Neuronal stem cell (in vitro differentiated cells): ENCODE measurements around the gene NKIRAS2.

ENCODE experiments used
- DNase-seq: peaks from one replicate; pipeline ENCODE4 v3.0.0-alpha.2; 2013; ENCODE audit warnings: low spot score
- H2AFZ ChIP-seq: one replicate; pipeline ENCODE4 v1.6.1; 2013; ENCODE audit warnings: mild to moderate bottlenecking, low read length, inconsistent platforms
- H2AK5ac ChIP-seq: 2 replicates; pipeline ENCODE4 v1.6.1; 2013; ENCODE audit warnings: low read depth, mild to moderate bottlenecking, inconsistent platforms, low read length, moderate library complexity, mixed read lengths
- H2BK120ac ChIP-seq: 2 replicates; pipeline ENCODE4 v1.6.1; 2013; ENCODE audit warnings: low read depth, mild to moderate bottlenecking, inconsistent platforms, low read length, moderate library complexity, mixed read lengths
- H2BK12ac ChIP-seq: one replicate; pipeline ENCODE4 v1.6.1; 2013; ENCODE audit warnings: low read length, inconsistent platforms
- H2BK15ac ChIP-seq: 2 replicates; pipeline ENCODE4 v1.6.1; 2013; ENCODE audit warnings: mild to moderate bottlenecking, low read length, inconsistent platforms, mixed read lengths
- H2BK5ac ChIP-seq: one replicate; pipeline ENCODE4 v1.6.1; 2013; ENCODE audit warnings: inconsistent platforms, mild to moderate bottlenecking, low read length, moderate library complexity
- H3K14ac ChIP-seq: one replicate; pipeline ENCODE4 v1.6.1; 2013; ENCODE audit warnings: low read length, inconsistent platforms
- H3K18ac ChIP-seq: 2 replicates; pipeline ENCODE4 v1.6.1; 2013; ENCODE audit warnings: low read length, inconsistent platforms
- H3K23ac ChIP-seq: 2 replicates; pipeline ENCODE4 v1.6.1; 2013; ENCODE audit warnings: low read depth, mild to moderate bottlenecking, mixed read lengths, low read length, inconsistent platforms; ENCODE audit not compliant: poor library complexity
- H3K27ac ChIP-seq: replicated peaks from 3 replicates; pipeline ENCODE4 v1.5.1; 2013; ENCODE audit warnings: low read length, inconsistent platforms
- H3K27me3 ChIP-seq, 3 experiments: 2 replicates each; pipeline ENCODE4 v1.6.1; 2013; ENCODE audit warnings: low read length in 3 of 3, mild to moderate bottlenecking in 2 of 3, inconsistent platforms in 1 of 3, low read depth in 1 of 3, mixed read lengths in 1 of 3, moderate library complexity in 1 of 3; ENCODE audit not compliant: control insufficient read depth in 3 of 3, insufficient read depth in 3 of 3
- H3K36me3 ChIP-seq, 2 donors: replicated peaks in 1 of 2; 2 replicates each; pipeline ENCODE4 v1.6.1; 2013; ENCODE audit warnings: low read length in 2 of 2; ENCODE audit not compliant: control insufficient read depth in 2 of 2, insufficient read depth in 2 of 2
- H3K4ac ChIP-seq: 2 replicates; pipeline ENCODE4 v1.6.1; 2013; ENCODE audit warnings: inconsistent platforms, mild to moderate bottlenecking, low read length, moderate library complexity
- H3K4me1 ChIP-seq, 2 donors: 1 replicate in 1 of 2; 2 replicates in 1 of 2; pipeline ENCODE4 v1.6.1; 2013; ENCODE audit warnings: low read length in 2 of 2, low read depth in 1 of 2; ENCODE audit not compliant: control insufficient read depth in 2 of 2, insufficient read depth in 1 of 2
- H3K4me2 ChIP-seq: one replicate; pipeline ENCODE4 v1.6.1; 2013; ENCODE audit warnings: mild to moderate bottlenecking, low read length, inconsistent platforms; ENCODE audit not compliant: insufficient read depth, poor library complexity, severe bottlenecking
- H3K4me3 ChIP-seq, 2 donors: 2 replicates each; pipeline ENCODE4 v1.5.1; 2013; ENCODE audit warnings: low read length in 2 of 2, mild to moderate bottlenecking in 2 of 2, inconsistent platforms in 1 of 2, moderate library complexity in 1 of 2
- H3K79me1 ChIP-seq: one replicate; pipeline ENCODE4 v1.6.1; 2013; ENCODE audit warnings: low read depth, mild to moderate bottlenecking, inconsistent platforms, low read length, moderate library complexity
- H3K9ac ChIP-seq: one replicate; pipeline ENCODE4 v1.6.1; 2013; ENCODE audit warnings: mild to moderate bottlenecking, low read depth, low read length, inconsistent platforms; ENCODE audit not compliant: poor library complexity
- H3K9me3 ChIP-seq, 2 donors: replicated peaks in 1 of 2; 2 replicates each; pipeline versions ENCODE3 to v1.6.1; 2013; ENCODE audit warnings: low read length in 2 of 2, mild to moderate bottlenecking in 2 of 2, inconsistent platforms in 1 of 2, low read depth in 1 of 2, mixed read lengths in 1 of 2, moderate library complexity in 1 of 2; ENCODE audit not compliant: control insufficient read depth in 2 of 2, insufficient read depth in 1 of 2
- H4K8ac ChIP-seq: one replicate; pipeline ENCODE4 v1.6.1; 2013; ENCODE audit warnings: low read depth, mild to moderate bottlenecking, inconsistent platforms, low read length, moderate library complexity
- H4K91ac ChIP-seq: one replicate; pipeline ENCODE4 v1.6.1; 2013; ENCODE audit warnings: low read length, low read depth, mild to moderate bottlenecking, inconsistent platforms; ENCODE audit not compliant: poor library complexity
- WGBS, 2 donors: extraction: QIAGEN DNeasy Blood & Tissue Kit; methylation state at CpG; one replicate each; pipeline ENCODE4 v1.1.7; 2013; ENCODE audit warnings: missing lambda C conversion rate in 2 of 2, mixed read lengths in 1 of 2; ENCODE audit not compliant: insufficient read length in 2 of 2, insufficient replicate concordance in 1 of 2; ENCODE audit errors: extremely low coverage in 2 of 2; 5-methylcytosine and 5-hydroxymethylcytosine counted together

Gene NKIRAS2

GRCh38 chr17:42028791-42029127 lies 8.9 kb downstream of the NKIRAS2 start:
- Histone ChIP-seq H3K27ac (no peak overlapping the region), H2BK5ac (no peak overlapping the region), H3K14ac (no peak overlapping the region), H2BK120ac (no peak overlapping the region), H3K9me3 (no peaks in the 10 kb centered on the region), H2BK15ac (no peak overlapping the region), H4K91ac (no peak overlapping the region), H2AFZ (peak overlapping the region; percentile 86), H3K79me1 (no peaks in the 10 kb centered on the region), H3K4ac (no peak overlapping the region), H3K27me3 (no peaks in the 10 kb centered on the region), H3K18ac (peak overlapping the region; percentile 46), H2AK5ac (peak overlapping the region; percentile 31), H3K36me3 (peaks cover 6 to 16% of the 10 kb centered on the region in 2 donors), H4K8ac (no peak overlapping the region), H2BK12ac (no peak overlapping the region), H3K23ac (no peak overlapping the region), H3K4me2 (no peak overlapping the region), H3K4me3 (no peak overlapping the region), H3K9ac (no peak overlapping the region), H3K4me1 (peaks cover 20 to 42% of the 10 kb centered on the region in 2 donors)
- DNase-seq = no peak
- no CpG with 5 or more reads among the region's 7 CpGs for WGBS, 2 donors

- no peak overlapping the region for H3K18ac ChIP-seq
- no peak overlapping the region for H3K4ac ChIP-seq
- no peak overlapping the region for H4K91ac ChIP-seq
- H2BK120ac ChIP-seq = no peak overlapping the region
- peak overlapping the region in 1 of 2 donors; percentile 37 for H3K4me3 ChIP-seq
- H3K14ac ChIP-seq = no peak overlapping the region
- no peak overlapping the region for H2AK5ac ChIP-seq
- no peak overlapping the region for H3K27ac ChIP-seq
- no peak overlapping the region for H4K8ac ChIP-seq
- no peak overlapping the region for H2AFZ ChIP-seq
- no peaks in the 10 kb centered on the region for H3K79me1 ChIP-seq
- no peaks in the 10 kb centered on the region for H3K27me3 ChIP-seq
- H3K9ac ChIP-seq = peak overlapping the region; percentile 63
- DNase-seq = no peak
- no peaks in the 10 kb centered on the region for H3K36me3 ChIP-seq
- no CpG with 5 or more reads among the region's 6 CpGs for WGBS, 2 donors
- H3K4me2 ChIP-seq = no peak overlapping the region
- H3K4me1 ChIP-seq = peaks cover 18 to 33% of the 10 kb centered on the region in 2 donors
- no peak overlapping the region for H3K23ac ChIP-seq
- no peak overlapping the region for H2BK15ac ChIP-seq
- H2BK12ac ChIP-seq = no peak overlapping the region
- no peaks in the 10 kb centered on the region for H3K9me3 ChIP-seq
- no peak overlapping the region for H2BK5ac ChIP-seq
Measured at GRCh38 chr17:42031584-42031983, 11.7 kb downstream of the NKIRAS2 start.

DNA sequence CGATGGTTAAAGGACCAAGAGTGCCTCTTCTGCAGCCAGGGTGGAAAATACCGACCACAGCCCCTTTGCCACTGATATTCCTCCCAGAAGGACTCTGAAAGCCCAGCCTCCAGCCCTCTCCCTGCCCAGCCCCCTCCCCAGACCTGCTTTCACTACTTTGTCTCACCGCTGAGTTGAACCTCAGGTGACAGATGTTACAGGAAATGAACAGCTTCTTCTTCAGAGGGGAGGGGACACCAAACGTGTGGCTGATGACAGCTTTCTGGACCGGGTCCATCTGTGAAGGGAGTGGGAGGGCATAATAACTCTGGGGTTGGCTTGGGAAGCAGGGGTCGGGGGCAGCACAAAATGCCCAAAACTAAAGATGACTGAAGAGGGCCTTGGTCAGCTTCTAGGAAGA lies 14.2 kb downstream of the NKIRAS2 start:
- H2BK12ac ChIP-seq = no peak overlapping the region
- H2BK120ac ChIP-seq = no peak overlapping the region

GRCh38 chr17:42038221-42038973 lies 18.5 kb downstream of the NKIRAS2 start:
- no peaks in the 10 kb centered on the region for H3K9me3 ChIP-seq
- no peak overlapping the region for H2AK5ac ChIP-seq
- peaks cover 6 to 17% of the 10 kb centered on the region in 2 donors for H3K4me1 ChIP-seq
- H2BK12ac ChIP-seq = no peak overlapping the region
- no CpG with 5 or more reads among the region's 5 CpGs for WGBS, 2 donors
- H2BK120ac ChIP-seq = no peak overlapping the region
- no peak overlapping the region for H2BK5ac ChIP-seq
- H3K4ac ChIP-seq = no peak overlapping the region
- no peak overlapping the region for H3K18ac ChIP-seq
- H4K91ac ChIP-seq = no peak overlapping the region
- no peak for DNase-seq
- no peak overlapping the region for H4K8ac ChIP-seq
- no peak overlapping the region for H2BK15ac ChIP-seq
- peak overlapping the region; percentile 64 for H2AFZ ChIP-seq
- no peaks in the 10 kb centered on the region for H3K79me1 ChIP-seq
- H3K27me3 ChIP-seq = no peaks in the 10 kb centered on the region
- no peak overlapping the region for H3K4me2 ChIP-seq
- H3K36me3 ChIP-seq = peaks cover 0 to 2% of the 10 kb centered on the region in 2 donors
- H3K27ac ChIP-seq = no peak overlapping the region
- H3K4me3 ChIP-seq = no peak overlapping the region
- H3K23ac ChIP-seq = no peak overlapping the region
- H3K9ac ChIP-seq = no peak overlapping the region
- H3K14ac ChIP-seq = no peak overlapping the region

More for the DNA sequence above, 14.2 kb downstream of the NKIRAS2 start:
- Histone ChIP-seq H3K27me3 (no peaks in the 10 kb centered on the region), H2AFZ (peak overlapping the region; percentile 45), H3K79me1 (no peaks in the 10 kb centered on the region), H3K4ac (no peak overlapping the region), H2AK5ac (peak overlapping the region; percentile 6), H2BK5ac (no peak overlapping the region), H2BK15ac (no peak overlapping the region), H4K91ac (peak overlapping the region; percentile 67), H3K9ac (no peak overlapping the region), H3K4me2 (no peak overlapping the region), H3K36me3 (no peaks in the 10 kb centered on the region), H3K23ac (no peak overlapping the region), H3K18ac (no peak overlapping the region), H4K8ac (no peak overlapping the region), H3K14ac (no peak overlapping the region), H3K4me3 (no peak overlapping the region), H3K27ac (no peak overlapping the region), H3K9me3 (no peaks in the 10 kb centered on the region), H3K4me1 (peaks cover 6 to 26% of the 10 kb centered on the region in 2 donors)
- no CpG with 5 or more reads among the region's 6 CpGs for WGBS, 2 donors
- no peak for DNase-seq
